Panc1 (cell line): ENCODE data around the gene PDZRN4. TPM values are rescaled to one million over a fixed set of nuclear protein-coding genes. Genes with fewer than 3 reads are reported as not detected.

Experiments
- ATAC-seq: fragments of 200-7000 bp; cut with Tn5 transposase; 2 replicates; pipeline ENCODE4 v1.9.1; 2020; ENCODE audit warnings: mild to moderate bottlenecking, moderate library complexity
- BruUV-seq: library from RNA; stranded (reverse); fragments of 400-500 nt; replicated peaks from 2 replicates; lab custom pipeline; 2021; lab: Mats Ljungman, UMichigan
- CTCF ChIA-PET: fragments of 300-600 bp; sonication (Branson Sonifier 250); formaldehyde crosslinking; loops from one replicate; lab custom pipeline; 2022; ENCODE audit warnings: antibody characterized with exemption; lab: Charles Lee
- POLR2A ChIA-PET: fragments of 300-600 bp; sonication (Branson Sonifier 250); formaldehyde crosslinking; loops from one replicate; lab custom pipeline; 2022; ENCODE audit warnings: antibody characterized with exemption; lab: Charles Lee
- DNase-seq: peaks from one replicate; pipeline ENCODE4 v3.0.0-alpha.2; 2010; ENCODE audit warnings: low read depth, low spot score
- H3K27ac ChIP-seq: 2 replicates; pipeline ENCODE4 v1.5.1; 2011; ENCODE audit warnings: mild to moderate bottlenecking, low read length, inconsistent platforms
- H3K27me3 ChIP-seq: fragments of 200-500 bp; sonication (Bioruptor generic); 2 replicates; pipeline ENCODE4 v1.6.0; 2014; ENCODE audit warnings: low read length, inconsistent platforms; ENCODE audit not compliant: control insufficient read depth, insufficient read depth
- H3K36me3 ChIP-seq: fragments of 200-500 bp; sonication (Bioruptor generic); 2 replicates; pipeline ENCODE4 v1.5.1; 2014; ENCODE audit warnings: inconsistent platforms, mild to moderate bottlenecking, low read length, moderate library complexity; ENCODE audit not compliant: control insufficient read depth, insufficient read depth
- H3K4me1 ChIP-seq: 2 replicates; pipeline ENCODE4 v1.5.1; 2011; ENCODE audit warnings: inconsistent platforms, mild to moderate bottlenecking, low read length, moderate library complexity; ENCODE audit not compliant: control insufficient read depth, insufficient read depth
- H3K4me3 ChIP-seq, 2 experiments: 2 replicates each; pipeline ENCODE4 v1.5.1; 2011 to 2012; ENCODE audit warnings: low read depth in 2 of 2, low read length in 2 of 2, mild to moderate bottlenecking in 2 of 2, inconsistent platforms in 1 of 2, moderate library complexity in 1 of 2
- H3K9me3 ChIP-seq: fragments of 200-500 bp; sonication (Bioruptor generic); 2 replicates; pipeline ENCODE4 v1.5.1; 2014; ENCODE audit warnings: low read depth, mild to moderate bottlenecking, inconsistent platforms, low read length, moderate library complexity; ENCODE audit not compliant: control insufficient read depth, insufficient read depth
- CTCF ChIP-seq: fragments of 450-650 bp; IDR thresholded peaks from 2 replicates; pipeline ENCODE4 v1.5.1; 2017; ENCODE audit warnings: mild to moderate bottlenecking
- POLR2AphosphoS5 ChIP-seq: IDR thresholded peaks from 2 replicates; pipeline ENCODE4 v1.6.1; 2012; ENCODE audit warnings: mild to moderate bottlenecking, low read depth, low read length, moderate library complexity
- REST ChIP-seq, 2 experiments: IDR thresholded peaks; 2 replicates each; pipeline ENCODE4 v1.6.1; 2011 to 2012; ENCODE audit warnings: low read depth in 2 of 2, control low read depth in 1 of 2, low read length in 1 of 2, mild to moderate bottlenecking in 1 of 2, moderate library complexity in 1 of 2; ENCODE audit not compliant: insufficient read depth in 1 of 2
- SIN3A ChIP-seq: IDR thresholded peaks from 2 replicates; pipeline ENCODE4 v1.6.1; 2012; ENCODE audit warnings: low read depth, mild to moderate bottlenecking, low read length, moderate library complexity, borderline replicate concordance; ENCODE audit not compliant: insufficient read depth
- TCF7L2 ChIP-seq: IDR thresholded peaks from 2 replicates; pipeline ENCODE4 v1.6.1; 2011; ENCODE audit warnings: mild to moderate bottlenecking, low read depth, low read length, inconsistent platforms
- in situ Hi-C: cut with HindIII; loops from 2 replicates; pipeline ENCODE4 v1.10.0; 2016; ENCODE audit warnings: low sequenced_read_pairs, low pct_unique_long_range_greater_than_20kb
- intact Hi-C: fragments of 100-400 bp; cut with micrococcal nuclease; formaldehyde crosslinking; loops from one replicate; pipeline ENCODE4 v1.10.0; 2022; ENCODE audit not compliant: unreplicated experiment
- total RNA-seq: library from RNA; stranded (reverse); gene quantifications from one replicate; pipeline ENCODE4 v1.2.1, GENCODE V29; 2021; ENCODE audit not compliant: unreplicated experiment

The PDZRN4 gene
- total RNA-seq, 1 experiment from 2014 or later = not detected

- ChIA-PET CTCF (no interaction called here), POLR2A (no interaction called here)
- no peak overlapping the region for H3K4me3 ChIP-seq
- no peaks in the 10 kb centered on the region for H3K36me3 ChIP-seq
- DNase-seq = no peak
- no peak overlapping the region for H3K27ac ChIP-seq
- ATAC-seq = no peak
- intact Hi-C loops (no loop called here), in situ Hi-C loops (no loop called here)
- no peak for TF ChIP-seq REST (IDR thresholded peaks at IDR 0.05; ENCODE audit: insufficient read depth in 1 of 2, low read depth in 2 of 2, low read length in 1 of 2)
- TF ChIP-seq CTCF = no peak
- TF ChIP-seq POLR2AphosphoS5 = no peak
- TF ChIP-seq TCF7L2 = no peak
- no peak for TF ChIP-seq SIN3A
- BruUV-seq = no TSS peak
- no peaks in the 10 kb centered on the region for H3K27me3 ChIP-seq
- H3K9me3 ChIP-seq = 0 out of 2 replicates have a peak, but pooled peaks cover 3% of the 10 kb centered on the region
- H3K4me1 ChIP-seq = no peaks in the 10 kb centered on the region
Measured at GRCh38 chr12:41402801-41403200, 214.7 kb downstream of the PDZRN4 start.

GRCh38 chr12:41407232-41407799, 219.2 kb downstream of the PDZRN4 start:
- in situ Hi-C loops = no loop called here
- H3K4me1 ChIP-seq = no peaks in the 10 kb centered on the region
- DNase-seq (no peak), ATAC-seq (no peak)
- H3K36me3 ChIP-seq = no peaks in the 10 kb centered on the region
- H3K27me3 ChIP-seq = no peaks in the 10 kb centered on the region
- no peak overlapping the region for H3K4me3 ChIP-seq
- BruUV-seq = no TSS peak
- intact Hi-C loops = no loop called here
- ChIA-PET CTCF (no interaction called here), POLR2A (no interaction called here)
- no peak for TF ChIP-seq SIN3A
- no peak for TF ChIP-seq CTCF
- no peak for TF ChIP-seq REST (IDR thresholded peaks at IDR 0.05; ENCODE audit: insufficient read depth in 1 of 2, low read depth in 2 of 2, low read length in 1 of 2)
- no peak for TF ChIP-seq TCF7L2
- TF ChIP-seq POLR2AphosphoS5 = no peak
- H3K27ac ChIP-seq = no peak overlapping the region
- 0 out of 2 replicates have a peak, but pooled peaks cover 3% of the 10 kb centered on the region for H3K9me3 ChIP-seq
